ENCODE measurements around the gene GSTM5. TPM values are rescaled to one million over a fixed set of nuclear protein-coding genes. Genes with fewer than 3 reads are reported as not detected.

The GSTM5 gene
- total and polyA plus RNA-seq, 2 of the 13 experiments (the other 11 are each of a cell fraction or from before 2014, with no cell fraction given), result not detected

- no peak overlapping the region for H3K4me2 ChIP-seq (ENCODE audit: low read depth, low read length)
- H3K79me2 ChIP-seq (ENCODE audit: insufficient read depth, low read length), result no peaks in the 10 kb centered on the region
- H3K27me3 ChIP-seq (ENCODE audit: control insufficient read depth in 1 of 2, insufficient read depth in 2 of 2, low read length in 2 of 2), result peaks cover 3 to 30% of the 10 kb centered on the region in 2 experiments; a peak in 3 of 5 replicates
- no peaks in the 10 kb centered on the region for H3K4me1 ChIP-seq (ENCODE audit: insufficient read depth, low read length)
- DNase-seq (ENCODE audit: low spot score) (no peak), ATAC-seq (no peak; the same call in 1 of the 3 replicates), FAIRE-seq (no peak)
- in situ Hi-C loops (cut with HindIII; ENCODE audit: extremely low pct_ligation_motif_present, low pct_unique_long_range_greater_than_20kb) (loop anchor here (10.0 kb wide), 2 partner anchors 48 to 168 kb away; partner anchors contain the start of genes GNAI3 and GSTM2), intact Hi-C loops (cut with micrococcal nuclease; ENCODE audit: unreplicated experiment) (loop anchor here (10.0 kb wide), 1 partner anchor 272 kb away; the partner anchor contains the start of gene AHCYL1)
- no peaks in the 10 kb centered on the region for H4K20me1 ChIP-seq (ENCODE audit: insufficient read depth, low read length)
- H2AFZ ChIP-seq (ENCODE audit: low read length), result no peak overlapping the region
- POLR2A ChIA-PET, result no interaction called here
- CTCF ChIA-PET (ENCODE audit: low intra/inter-chr PET ratio, low total read pairs), result no interaction called here
- no peak overlapping the region for H3K9ac ChIP-seq (ENCODE audit: insufficient read depth, low read depth, low read length)
- BruUV-seq (replicated peaks), result no TSS peak
- H3K9me3 ChIP-seq (ENCODE audit: low read length), result no peaks in the 10 kb centered on the region
- H3K36me3 ChIP-seq (replicated peaks in 1 of 2; ENCODE audit: control insufficient read depth in 1 of 2, insufficient read depth in 2 of 2, low read length in 2 of 2), result no peaks in the 10 kb centered on the region
- H3K4me3 ChIP-seq (replicated peaks in 1 of 3; ENCODE audit: insufficient read depth in 1 of 3, low read depth in 2 of 3, low read length in 3 of 3), result no peak overlapping the region
- H3K27ac ChIP-seq (ENCODE audit: extremely low read length, insufficient read depth, low read length), result no peak overlapping the region
- TF ChIP-seq ZNF703 (CRISPR knock-in tag; IDR thresholded peaks at IDR 0.05; ENCODE audit: borderline replicate concordance), result no peak
- no peak for TF ChIP-seq ZKSCAN5 (CRISPR knock-in tag; IDR thresholded peaks at IDR 0.05)
- TF ChIP-seq HDAC6 (IDR thresholded peaks at IDR 0.05; ENCODE audit: low read depth, low read length), result no peak
- TF ChIP-seq CREB1 (IDR thresholded peaks at IDR 0.05), result no peak
- TF ChIP-seq CREB1 (CRISPR knock-in tag; IDR thresholded peaks at IDR 0.05), result no peak
- no peak for TF ChIP-seq ZKSCAN1 (IDR thresholded peaks at IDR 0.05; ENCODE audit: low read length)
- no peak for TF ChIP-seq ZHX1 (CRISPR knock-in tag; IDR thresholded peaks at IDR 0.05; ENCODE audit: low read depth)
- no peak for TF ChIP-seq REPIN1 (CRISPR knock-in tag; IDR thresholded peaks at IDR 0.05; ENCODE audit: borderline replicate concordance, low read depth)
- TF ChIP-seq ZNF580 (CRISPR knock-in tag; IDR thresholded peaks at IDR 0.05; ENCODE audit: borderline replicate concordance, low read depth), result no peak
- no peak for TF ChIP-seq ZNF569 (CRISPR knock-in tag; IDR thresholded peaks at IDR 0.05; ENCODE audit: borderline replicate concordance)
- TF ChIP-seq USF2 (IDR thresholded peaks at IDR 0.05; ENCODE audit: low read depth, low read length), result no peak
- TF ChIP-seq USF2 (CRISPR knock-in tag; IDR thresholded peaks at IDR 0.05; ENCODE audit: borderline replicate concordance), result no peak
- no peak for TF ChIP-seq ZFX (CRISPR knock-in tag; IDR thresholded peaks at IDR 0.05; ENCODE audit: low read depth)
- TF ChIP-seq CEBPB (IDR thresholded peaks at IDR 0.05; ENCODE audit: borderline replicate concordance, low read depth, low read length), result no peak
- TF ChIP-seq PAWR (CRISPR knock-in tag; IDR thresholded peaks at IDR 0.05; ENCODE audit: borderline replicate concordance), result no peak
- 61% methylated on average over 6 of the region's 22 CpGs for WGBS (ENCODE audit: low lambda C conversion rate)
Measured at GRCh38 chr1:109712321-109712864, 342 bp downstream of the GSTM5 start.

Data from HepG2 (cell line).